ENCODE data around the gene SPNS2.

DNA sequence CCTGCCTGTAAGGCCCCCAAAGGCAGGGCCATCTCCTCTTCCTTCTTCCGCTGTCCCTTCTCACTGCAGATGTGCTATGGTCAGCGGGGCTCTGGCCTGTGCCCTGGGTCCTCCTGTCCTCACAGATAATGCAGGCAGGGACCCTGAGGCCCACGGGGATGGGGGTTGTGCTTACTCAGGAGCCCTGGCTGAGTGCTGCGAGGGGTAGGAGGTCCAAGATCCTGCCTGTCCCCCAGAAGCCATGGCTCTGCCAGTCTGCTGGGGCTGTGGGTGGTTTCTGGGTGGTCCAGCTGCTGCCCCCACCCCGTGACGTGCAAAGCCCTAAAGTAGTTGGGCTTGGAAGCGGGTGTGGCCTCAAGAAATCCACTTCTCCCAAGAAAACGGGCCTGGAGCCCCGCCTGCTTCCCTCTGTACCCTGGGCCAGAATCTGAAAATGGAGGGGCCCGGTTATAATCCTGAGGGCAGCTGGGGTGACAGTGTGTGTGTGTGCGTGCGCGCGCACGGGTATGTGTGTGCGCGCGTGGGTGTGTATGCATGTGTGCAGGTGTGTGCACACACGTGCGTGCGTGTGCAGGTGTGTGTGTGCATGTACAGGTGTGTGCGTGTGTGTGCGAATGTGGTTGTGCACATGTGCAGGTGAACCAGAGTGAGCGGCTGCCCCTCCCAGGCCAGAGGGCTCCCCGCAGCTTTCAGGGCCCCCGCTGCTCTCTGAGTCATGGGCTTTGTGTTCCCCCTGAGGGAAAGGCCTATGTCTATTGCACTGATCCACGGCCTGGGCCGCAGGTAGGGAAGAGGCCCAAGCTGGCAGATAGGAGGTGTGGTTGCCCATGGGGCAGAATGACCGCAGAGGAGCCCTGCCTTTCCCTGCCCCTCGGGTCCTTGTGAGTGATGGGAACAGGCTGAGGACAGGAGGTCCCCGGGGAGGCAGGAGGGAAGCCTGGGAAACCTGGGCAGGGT, 13.8 kb downstream of the SPNS2 start:
- TF ChIP-seq EP300 (IDR thresholded peaks at IDR 0.05) (no peak), POLR2AphosphoS5 (IDR thresholded peaks at IDR 0.05) (no peak), POLR2A (IDR thresholded peaks at IDR 0.05) (no peak)
- TF ChIP-seq, protein P1, sequence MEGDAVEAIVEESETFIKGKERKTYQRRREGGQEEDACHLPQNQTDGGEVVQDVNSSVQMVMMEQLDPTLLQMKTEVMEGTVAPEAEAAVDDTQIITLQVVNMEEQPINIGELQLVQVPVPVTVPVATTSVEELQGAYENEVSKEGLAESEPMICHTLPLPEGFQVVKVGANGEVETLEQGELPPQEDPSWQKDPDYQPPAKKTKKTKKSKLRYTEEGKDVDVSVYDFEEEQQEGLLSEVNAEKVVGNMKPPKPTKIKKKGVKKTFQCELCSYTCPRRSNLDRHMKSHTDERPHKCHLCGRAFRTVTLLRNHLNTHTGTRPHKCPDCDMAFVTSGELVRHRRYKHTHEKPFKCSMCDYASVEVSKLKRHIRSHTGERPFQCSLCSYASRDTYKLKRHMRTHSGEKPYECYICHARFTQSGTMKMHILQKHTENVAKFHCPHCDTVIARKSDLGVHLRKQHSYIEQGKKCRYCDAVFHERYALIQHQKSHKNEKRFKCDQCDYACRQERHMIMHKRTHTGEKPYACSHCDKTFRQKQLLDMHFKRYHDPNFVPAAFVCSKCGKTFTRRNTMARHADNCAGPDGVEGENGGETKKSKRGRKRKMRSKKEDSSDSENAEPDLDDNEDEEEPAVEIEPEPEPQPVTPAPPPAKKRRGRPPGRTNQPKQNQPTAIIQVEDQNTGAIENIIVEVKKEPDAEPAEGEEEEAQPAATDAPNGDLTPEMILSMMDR (IDR thresholded peaks at IDR 0.05): no peak

Data from upper lobe of left lung (tissue), 4 donors.